Ovary (tissue), 9 donors: ENCODE data around the gene GCN1. TPM values are rescaled to one million over a fixed set of nuclear protein-coding genes. Genes with fewer than 3 reads are reported as not detected.

ENCODE experiments used
- DNase-seq, 5 donors: peaks; one replicate each; pipeline ENCODE4 v3.0.0-alpha.2; 2019 to 2020
- H3K27ac ChIP-seq, 2 donors: fragments of 200-600 bp; one replicate each; pipeline versions ENCODE4 v1.5.1 to v1.8.0; 2019 to 2022
- H3K27me3 ChIP-seq: fragments of 200-600 bp; one replicate; pipeline ENCODE4 v1.8.0; 2022
- H3K36me3 ChIP-seq: fragments of 200-600 bp; sonication (generic); one replicate; pipeline ENCODE4 v1.5.1; 2019
- H3K4me1 ChIP-seq: one replicate; pipeline ENCODE4 v1.8.1; 2013; ENCODE audit warnings: mild to moderate bottlenecking, moderate library complexity; ENCODE audit not compliant: insufficient read depth
- H3K4me3 ChIP-seq: fragments of 200-600 bp; sonication (generic); one replicate; pipeline ENCODE4 v1.5.1; 2017
- H3K9me3 ChIP-seq, 2 donors: fragments of 200-600 bp in 1 of 2; sonication (generic) in 1 of 2; one replicate each; pipeline versions ENCODE4 v1.5.1 to v1.8.1; 2013 to 2019; ENCODE audit warnings: mild to moderate bottlenecking in 1 of 2, moderate library complexity in 1 of 2
- EP300 ChIP-seq: sonication (generic); formaldehyde crosslinking; IDR thresholded peaks from one replicate; pipeline ENCODE4 v1.6.1; 2017; ENCODE audit warnings: antibody characterized with exemption
- POLR2A ChIP-seq: fragments of 450-650 bp; IDR thresholded peaks from one replicate; pipeline ENCODE4 v1.6.1; 2017; ENCODE audit warnings: antibody characterized with exemption, mild to moderate bottlenecking, moderate library complexity
- WGBS, 3 donors: extraction: QIAGEN DNeasy Blood & Tissue Kit in 1 of 3; methylation state at CpG; one replicate each; pipeline versions ENCODE4 v1.1.5 to v1.1.7; 2013 to 2017; 5-methylcytosine and 5-hydroxymethylcytosine counted together
- intact Hi-C, 4 donors: fragments of 100-400 bp; cut with DNase I; formaldehyde crosslinking; loops; one replicate each; pipeline versions ENCODE4 v1.11.0 to v1.15.1; 2022 to 2023
- polyA plus RNA-seq, 2 donors: library from polyadenylated mRNA; stranded (reverse); fragments of 200-250 nt in 1 of 2; fragments of 350-450 nt in 1 of 2; fragmentation: Illumina TruSeq in 1 of 2; extraction: RNeasy Lipid Tissue Mini Kit (QIAGEN cat#74804) in 1 of 2; gene quantifications; one replicate each; pipeline ENCODE4 v1.2.3, GENCODE V29; 2013 to 2014
- total RNA-seq, 7 donors: library from RNA; depleted of rRNA in 2 of 7; stranded (reverse); fragments of >200 nt in 2 of 7; fragmentation: NEBNext Ultra II Directional in 3 of 7; extraction: Animal tissue kit (Norgen Biotek cat#: 25700) in 3 of 7; gene quantifications; one replicate each; pipeline versions ENCODE4 v1.1.0 to v1.2.4, GENCODE V29; 2016 to 2023
- TF ChIP-seq, protein P1 (sequence below), 3 donors: fragments of 450-650 bp in 2 of 3; fragments of 200-600 bp in 1 of 3; IDR thresholded peaks; one replicate each; pipeline versions ENCODE4 v1.5.1 to v1.8.0; 2016 to 2022; ENCODE audit warnings: antibody characterized with exemption in 3 of 3, mild to moderate bottlenecking in 1 of 3
- donor health status: DM: no; HTN: no; CAD: no; lungs with moderate emphysema.
- donor health status: DM: no; HTN: no; CAD: no.
- donor health status: Bipolar disorder and iron deficiency.
- donor health status: DM: yes; HTN: yes; CAD: no.
- donor health status: DM: no; HTN: no; CAD: no.
- donor health status: DM: yes; HTN: yes; CAD: no.

The GCN1 gene
- total and polyA plus RNA-seq, 9 donors = 22.6 to 86.2 (median 61.4) TPM

DNA sequence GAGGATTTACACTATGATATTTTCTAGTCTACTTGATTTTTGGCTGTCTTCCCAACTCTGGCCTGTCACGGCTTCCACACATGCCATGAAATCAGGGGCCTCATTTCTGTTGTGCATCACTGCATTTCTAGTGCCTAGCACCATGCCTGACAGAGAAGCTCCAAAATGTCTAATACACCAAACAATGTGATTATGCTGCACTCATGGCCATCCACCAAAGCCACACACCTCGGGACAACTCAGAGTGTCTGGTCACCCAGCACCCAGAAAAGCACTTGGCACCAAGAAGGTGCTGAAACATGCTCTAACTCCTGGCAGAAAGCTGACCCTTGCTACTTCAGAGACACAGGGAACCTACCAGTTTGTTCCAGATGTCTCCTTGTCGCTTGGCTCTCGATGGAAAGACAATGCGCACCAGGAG, 11.3 kb downstream of the GCN1 start:
- intact Hi-C loops = no loop called here
- H3K36me3 ChIP-seq = no peaks in the 10 kb centered on the region
- H3K4me3 ChIP-seq = no peak overlapping the region
- TF ChIP-seq POLR2A = no peak
- TF ChIP-seq, protein P1, sequence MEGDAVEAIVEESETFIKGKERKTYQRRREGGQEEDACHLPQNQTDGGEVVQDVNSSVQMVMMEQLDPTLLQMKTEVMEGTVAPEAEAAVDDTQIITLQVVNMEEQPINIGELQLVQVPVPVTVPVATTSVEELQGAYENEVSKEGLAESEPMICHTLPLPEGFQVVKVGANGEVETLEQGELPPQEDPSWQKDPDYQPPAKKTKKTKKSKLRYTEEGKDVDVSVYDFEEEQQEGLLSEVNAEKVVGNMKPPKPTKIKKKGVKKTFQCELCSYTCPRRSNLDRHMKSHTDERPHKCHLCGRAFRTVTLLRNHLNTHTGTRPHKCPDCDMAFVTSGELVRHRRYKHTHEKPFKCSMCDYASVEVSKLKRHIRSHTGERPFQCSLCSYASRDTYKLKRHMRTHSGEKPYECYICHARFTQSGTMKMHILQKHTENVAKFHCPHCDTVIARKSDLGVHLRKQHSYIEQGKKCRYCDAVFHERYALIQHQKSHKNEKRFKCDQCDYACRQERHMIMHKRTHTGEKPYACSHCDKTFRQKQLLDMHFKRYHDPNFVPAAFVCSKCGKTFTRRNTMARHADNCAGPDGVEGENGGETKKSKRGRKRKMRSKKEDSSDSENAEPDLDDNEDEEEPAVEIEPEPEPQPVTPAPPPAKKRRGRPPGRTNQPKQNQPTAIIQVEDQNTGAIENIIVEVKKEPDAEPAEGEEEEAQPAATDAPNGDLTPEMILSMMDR (IDR thresholded peaks at IDR 0.05) = no peak
- TF ChIP-seq EP300 = no peak
- H3K4me1 ChIP-seq = no peaks in the 10 kb centered on the region
- H3K27ac ChIP-seq = no peak overlapping the region
- no peak for DNase-seq
- H3K9me3 ChIP-seq = no peaks in the 10 kb centered on the region
- 64 to 74% (median 71%) methylated on average over 5 of the region's 5 CpGs for WGBS, 3 donors
- H3K27me3 ChIP-seq = no peaks in the 10 kb centered on the region

DNA sequence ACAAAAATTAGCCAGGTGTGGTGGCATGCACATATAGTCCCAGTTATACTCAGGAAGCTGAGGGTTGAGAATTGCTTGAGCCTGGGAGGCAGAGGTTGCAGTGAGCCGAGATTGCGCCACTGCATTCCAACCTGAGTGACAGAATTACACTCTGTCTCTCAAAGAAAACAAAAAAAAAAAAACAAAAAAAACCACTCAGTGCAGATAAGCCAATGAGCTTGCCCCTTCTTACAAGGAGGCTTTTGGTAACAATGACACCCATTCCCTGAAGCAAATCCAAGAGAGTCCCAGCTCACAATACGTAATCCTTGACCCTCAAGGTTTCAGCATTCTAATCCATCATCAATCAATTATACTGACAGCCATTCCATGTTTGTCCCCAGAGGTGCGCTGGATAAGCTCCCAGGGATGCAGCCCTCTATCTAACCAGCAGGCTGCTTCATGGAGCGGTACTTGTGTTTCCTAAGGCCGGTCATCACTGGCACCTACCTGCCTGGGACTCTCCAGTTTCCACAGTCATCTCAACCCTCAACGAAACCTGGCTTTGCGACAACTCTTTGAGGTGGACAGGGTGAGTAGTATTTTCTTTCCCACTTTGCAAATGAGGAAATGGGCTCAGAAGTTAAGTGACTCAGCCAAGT, 12.4 kb downstream of the GCN1 start:
- H3K4me1 ChIP-seq = no peaks in the 10 kb centered on the region

DNA sequence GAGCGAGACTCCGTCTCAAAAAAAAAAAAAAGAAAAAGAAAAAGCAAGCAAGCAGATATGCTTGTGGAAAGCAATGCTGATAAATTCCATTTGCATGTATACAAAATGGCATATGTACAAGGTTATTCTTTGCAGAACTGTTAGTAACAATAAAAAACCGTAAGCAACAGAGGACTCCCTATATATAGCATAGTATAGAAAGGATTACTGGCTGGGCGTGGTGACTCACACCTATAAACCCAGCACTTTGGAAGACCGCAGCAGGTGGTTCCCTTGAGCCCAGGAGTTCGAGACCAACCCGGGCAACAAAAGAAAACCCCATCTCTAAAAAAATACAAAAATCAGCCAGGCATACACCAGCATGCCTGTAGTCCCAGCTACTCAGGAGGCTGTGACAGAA, 13.5 kb downstream of the GCN1 start:
- 89 to 93% (median 90%) methylated on average over 7 of the region's 7 CpGs for WGBS, 3 donors
- no peaks in the 10 kb centered on the region for H3K9me3 ChIP-seq
- intact Hi-C loops = no loop called here
- H3K27me3 ChIP-seq = no peaks in the 10 kb centered on the region
- no peak for DNase-seq
- H3K4me3 ChIP-seq = no peak overlapping the region
- H3K27ac ChIP-seq = no peak overlapping the region
- H3K4me1 ChIP-seq = no peaks in the 10 kb centered on the region
- H3K36me3 ChIP-seq = no peaks in the 10 kb centered on the region
- TF ChIP-seq, protein P1 (IDR thresholded peaks at IDR 0.05) = no peak
- TF ChIP-seq EP300 (no peak), POLR2A (no peak)

More for the DNA sequence above, 12.4 kb downstream of the GCN1 start:
- no peaks in the 10 kb centered on the region for H3K9me3 ChIP-seq
- intact Hi-C loops = no loop called here
- H3K27me3 ChIP-seq = no peaks in the 10 kb centered on the region
- no peak for TF ChIP-seq POLR2A
- TF ChIP-seq EP300 = no peak
- TF ChIP-seq, protein P1 (IDR thresholded peaks at IDR 0.05) = no peak
- DNase-seq = no peak
- no peak overlapping the region for H3K27ac ChIP-seq
- WGBS, 3 donors = 82 to 87% (median 87%) methylated on average over 8 of the region's 8 CpGs
- H3K36me3 ChIP-seq = no peaks in the 10 kb centered on the region
- H3K4me3 ChIP-seq = no peak overlapping the region

DNA sequence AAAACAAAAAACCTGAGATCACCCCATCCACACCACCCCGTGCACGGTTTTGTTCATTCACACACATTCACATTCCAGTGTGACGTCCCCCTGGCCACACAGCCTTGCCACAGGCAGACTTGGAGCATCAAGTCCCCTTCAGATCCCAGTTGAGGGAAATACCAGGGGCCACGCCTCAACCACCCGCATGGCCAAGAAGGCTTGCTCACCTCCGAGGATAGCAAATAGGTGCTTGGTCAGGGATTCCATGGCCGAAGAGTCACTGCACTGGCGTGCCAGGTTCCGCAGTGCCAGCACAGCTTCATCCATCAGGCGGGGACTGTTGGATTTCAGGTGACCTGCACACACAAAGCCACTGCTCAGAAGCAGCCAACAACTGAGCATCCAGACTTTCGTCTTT, 19.0 kb downstream of the GCN1 start:
- intact Hi-C loops = no loop called here
- Histone ChIP-seq H3K4me3 (no peak overlapping the region), H3K4me1 (no peaks in the 10 kb centered on the region), H3K27ac (no peak overlapping the region), H3K36me3 (no peaks in the 10 kb centered on the region), H3K27me3 (no peaks in the 10 kb centered on the region), H3K9me3 (no peaks in the 10 kb centered on the region)
- no peak for DNase-seq
- WGBS, 3 donors = 90 to 92% (median 91%) methylated on average over 11 of the region's 11 CpGs
- TF ChIP-seq, protein P1 (IDR thresholded peaks at IDR 0.05) = no peak
- TF ChIP-seq EP300 (no peak), POLR2A (no peak)
